ENCODE measurements around the gene MX1. TPM values are rescaled to one million over a fixed set of nuclear protein-coding genes. Genes with fewer than 3 reads are reported as not detected.

MX1 gene
- total and polyA plus RNA-seq, 2 experiments from 2014 or later: not detected

GRCh38 chr21:41387042-41387819 lies 38.8 kb upstream of the MX1 start:
- H3K9me3 ChIP-seq (ENCODE audit: low read depth): no peaks in the 10 kb centered on the region
- DNase-seq (ENCODE audit: low read depth in 1 of 2, low spot score in 1 of 2): no peak

GRCh38 chr21:41387824-41388223 lies 38.2 kb upstream of the MX1 start:
- no peak overlapping the region for H3K4me3 ChIP-seq
- H3K36me3 ChIP-seq: no peaks in the 10 kb centered on the region
- H3K4me1 ChIP-seq (ENCODE audit: low read depth): no peaks in the 10 kb centered on the region
- H3K9me3 ChIP-seq (ENCODE audit: low read depth): no peaks in the 10 kb centered on the region
- no peak for TF ChIP-seq CTCF (IDR thresholded peaks at IDR 0.05; ENCODE audit: low read depth, low read length)
- no peak for DNase-seq (ENCODE audit: low read depth in 1 of 2, low spot score in 1 of 2)
- H3K27me3 ChIP-seq: no peaks in the 10 kb centered on the region
- H3K27ac ChIP-seq: no peak overlapping the region

More at GRCh38 chr21:41387042-41387819, 38.8 kb upstream of the MX1 start:
- Histone ChIP-seq H3K36me3 (no peaks in the 10 kb centered on the region), H3K27ac (no peak overlapping the region), H3K4me1 (ENCODE audit: low read depth) (no peaks in the 10 kb centered on the region), H3K4me3 (no peak overlapping the region), H3K27me3 (no peaks in the 10 kb centered on the region)
- TF ChIP-seq CTCF (IDR thresholded peaks at IDR 0.05; ENCODE audit: low read depth, low read length): no peak

DNA sequence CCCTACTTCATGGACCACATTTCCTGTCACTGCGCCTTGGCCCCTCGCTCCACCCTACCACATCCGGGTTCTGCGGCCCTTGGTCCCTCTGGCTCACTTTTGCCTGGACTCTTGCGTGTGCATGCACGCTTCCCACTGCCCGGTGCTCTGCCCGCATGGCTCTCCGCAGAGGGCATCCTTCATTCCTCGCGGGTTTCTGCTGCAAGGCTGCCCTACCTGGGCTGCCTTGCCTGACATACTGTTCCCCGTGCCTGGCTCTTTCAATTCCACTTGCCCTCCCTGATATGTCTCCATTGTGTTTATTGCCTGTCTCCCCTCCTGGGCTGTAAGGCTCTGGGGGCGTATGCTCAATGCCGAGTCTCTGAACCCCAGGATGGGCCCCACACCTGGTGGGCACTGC lies 37.8 kb upstream of the MX1 start:
- no peak for DNase-seq (ENCODE audit: low read depth in 1 of 2, low spot score in 1 of 2)
- no peaks in the 10 kb centered on the region for H3K27me3 ChIP-seq
- H3K4me3 ChIP-seq: no peak overlapping the region
- no peaks in the 10 kb centered on the region for H3K36me3 ChIP-seq
- TF ChIP-seq CTCF (IDR thresholded peaks at IDR 0.05; ENCODE audit: low read depth, low read length): no peak
- no peaks in the 10 kb centered on the region for H3K9me3 ChIP-seq (ENCODE audit: low read depth)
- H3K4me1 ChIP-seq (ENCODE audit: low read depth): no peaks in the 10 kb centered on the region
- H3K27ac ChIP-seq: no peak overlapping the region

DNA sequence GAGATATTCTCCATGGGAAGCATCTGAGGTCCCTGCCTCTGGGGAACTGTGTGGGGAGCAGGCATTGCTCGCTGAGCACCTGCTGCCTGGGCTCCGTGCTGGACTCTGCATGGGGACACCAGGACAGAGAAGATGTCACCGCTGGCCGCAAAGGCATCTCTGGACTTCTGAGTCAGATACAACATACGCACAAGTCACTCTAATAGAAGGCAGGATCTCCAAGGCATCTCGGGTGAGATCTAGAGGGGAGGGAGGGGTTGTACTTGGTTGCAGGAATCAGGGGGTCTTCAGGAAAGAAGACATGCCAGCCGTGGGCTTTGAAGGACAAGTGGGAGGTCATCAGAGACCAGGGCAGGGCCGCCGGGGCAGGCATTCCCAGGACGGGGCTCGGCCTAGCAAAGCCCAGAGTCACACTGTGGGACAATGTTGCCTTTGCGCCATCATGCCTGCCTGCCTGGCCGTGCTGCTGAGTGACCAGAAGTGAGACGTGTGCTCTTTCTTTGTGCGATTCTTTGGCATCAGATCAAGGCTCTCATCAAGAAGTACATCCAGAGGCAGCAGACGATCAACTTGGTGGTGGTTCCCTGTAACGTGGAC lies 35.9 kb upstream of the MX1 start:
- TF ChIP-seq CTCF (IDR thresholded peaks at IDR 0.05; ENCODE audit: low read depth, low read length): no peak
- no peak overlapping the region for H3K4me3 ChIP-seq
- no peak for DNase-seq (ENCODE audit: low read depth in 1 of 2, low spot score in 1 of 2)
- no peaks in the 10 kb centered on the region for H3K27me3 ChIP-seq
- no peaks in the 10 kb centered on the region for H3K36me3 ChIP-seq
- no peaks in the 10 kb centered on the region for H3K9me3 ChIP-seq (ENCODE audit: low read depth)
- H3K27ac ChIP-seq: no peak overlapping the region
- H3K4me1 ChIP-seq (ENCODE audit: low read depth): no peaks in the 10 kb centered on the region

- no peaks in the 10 kb centered on the region for H3K4me1 ChIP-seq (ENCODE audit: low read depth)
- no peaks in the 10 kb centered on the region for H3K36me3 ChIP-seq
- H3K27ac ChIP-seq: no peak overlapping the region
- H3K4me3 ChIP-seq: no peak overlapping the region
- TF ChIP-seq CTCF (IDR thresholded peaks at IDR 0.05; ENCODE audit: low read depth, low read length): no peak
- H3K27me3 ChIP-seq: no peaks in the 10 kb centered on the region
- no peaks in the 10 kb centered on the region for H3K9me3 ChIP-seq (ENCODE audit: low read depth)
- no peak for DNase-seq (ENCODE audit: low read depth in 1 of 2, low spot score in 1 of 2)
These were observed 32.1 kb upstream of the MX1 start for GRCh38 chr21:41393876-41394465.
